Endometrium (tissue), 2 donors: ENCODE results near the gene ANKRD18B.
"Not testable (repeated sequence)": the region's sequence is repeated elsewhere in the genome, so short reads cannot be mapped to it uniquely, and the experiment has no call there.

Experiments
- FAIRE-seq: peaks from 2 replicates; lab custom pipeline; 2012; peaks lifted over from hg19 to GRCh38; lab: Jason Lieb, UNC
- donor health status: control.
- donor health status: control.

The ANKRD18B gene

DNA sequence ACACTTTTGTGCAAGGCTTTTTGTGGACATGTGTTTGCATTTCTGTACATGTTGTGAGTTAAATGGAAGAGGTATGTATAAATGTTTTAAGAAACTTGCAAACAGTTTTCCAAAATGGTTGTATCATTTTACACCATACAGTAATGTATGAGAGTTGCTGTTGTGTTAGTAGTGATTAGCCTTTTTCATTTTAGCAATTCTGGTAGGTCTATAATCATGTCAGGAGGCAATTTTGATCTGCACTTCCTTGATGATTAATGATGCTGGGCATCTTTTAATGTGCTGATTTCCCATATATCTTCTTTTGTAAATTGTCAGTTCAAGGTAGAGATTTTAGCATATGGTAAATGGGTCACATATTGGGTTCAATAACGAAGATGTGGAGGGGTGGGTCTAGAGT is 87.3 kb downstream of the ANKRD18B start:
- no peak for FAIRE-seq

- FAIRE-seq, result not testable (repeated sequence)
These were observed 88.4 kb downstream of the ANKRD18B start for GRCh38 chr9:33612410-33612809.

GRCh38 chr9:33614001-33614687 is 90.1 kb downstream of the ANKRD18B start:
- no peak for FAIRE-seq

DNA sequence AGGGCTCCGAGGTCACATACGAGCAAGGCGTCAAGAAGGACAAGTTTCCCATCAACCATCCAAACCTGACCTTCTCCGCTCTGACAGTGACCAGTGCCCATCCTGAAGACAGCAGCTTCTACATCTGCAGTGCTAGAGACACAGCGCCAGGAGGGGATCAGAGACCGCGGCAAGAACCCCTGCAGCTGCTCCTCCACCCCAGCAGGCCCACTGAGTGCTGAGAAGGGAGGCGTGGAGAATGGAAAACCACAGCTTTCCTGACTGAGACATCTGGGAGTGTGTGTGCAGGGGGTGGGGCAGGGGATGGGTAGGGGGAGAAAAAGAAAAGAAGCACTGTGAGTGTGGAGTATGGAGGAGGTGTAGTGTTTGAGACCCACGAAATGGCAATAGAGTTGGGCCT is 94.3 kb downstream of the ANKRD18B start:
- not testable (repeated sequence) for FAIRE-seq

- no peak for FAIRE-seq
These were observed 95.8 kb downstream of the ANKRD18B start for GRCh38 chr9:33619666-33620404.

- no peak for FAIRE-seq
These were observed 96.8 kb downstream of the ANKRD18B start for GRCh38 chr9:33620738-33621439.
